PC-9 (cell line): ENCODE results near the gene RCSD1. TPM values are rescaled to one million over a fixed set of nuclear protein-coding genes. Genes with fewer than 3 reads are reported as not detected.

Experiments used
- BruUV-seq: library from RNA; stranded (reverse); fragments of 400-500 nt; replicated peaks from 2 replicates; lab custom pipeline; 2021; lab: Mats Ljungman, UMichigan
- CTCF ChIA-PET: fragments of 300-600 bp; sonication (Branson Sonifier 250); formaldehyde crosslinking; loops from one replicate; lab custom pipeline; 2022; ENCODE audit warnings: antibody characterized with exemption; lab: Charles Lee
- POLR2A ChIA-PET: fragments of 300-600 bp; sonication (Branson Sonifier 250); formaldehyde crosslinking; loops from one replicate; lab custom pipeline; 2022; ENCODE audit warnings: antibody characterized with exemption; ENCODE audit not compliant: unreplicated experiment; lab: Charles Lee
- DNase-seq, 2 experiments: peaks; one replicate each; pipeline versions ENCODE4 v3.0.0 to v3.0.0-alpha.2; 2015 to 2022; ENCODE audit warnings: mixed read lengths in 1 of 2
- H2AFZ ChIP-seq: fragments of 200-600 bp; sonication (generic); 2 replicates; pipeline ENCODE4 v1.8.1; 2017; ENCODE audit warnings: antibody characterized with exemption
- H3F3A ChIP-seq: fragments of 200-600 bp; sonication (generic); 2 replicates; pipeline ENCODE4 v1.8.1; 2017; ENCODE audit warnings: antibody characterized with exemption, mild to moderate bottlenecking, low read depth; ENCODE audit not compliant: insufficient read depth
- H3K27ac ChIP-seq: fragments of 200-600 bp; sonication (generic); 2 replicates; pipeline ENCODE4 v1.6.1; 2016; ENCODE audit warnings: mixed run types
- H3K27me3 ChIP-seq: fragments of 200-600 bp; sonication (generic); 2 replicates; pipeline ENCODE4 v1.6.1; 2016; ENCODE audit warnings: low read depth, mixed run types; ENCODE audit not compliant: insufficient read depth
- H3K36me3 ChIP-seq: fragments of 200-600 bp; sonication (generic); 2 replicates; pipeline ENCODE4 v1.6.1; 2016; ENCODE audit warnings: low read depth, mixed run types
- H3K4me1 ChIP-seq: fragments of 200-600 bp; sonication (generic); replicated peaks from 2 replicates; pipeline ENCODE4 v1.6.1; 2016; ENCODE audit warnings: mixed run types; ENCODE audit not compliant: insufficient read depth
- H3K4me2 ChIP-seq: fragments of 200-600 bp; sonication (generic); 2 replicates; pipeline ENCODE4 v1.6.1; 2017; ENCODE audit warnings: mixed run types
- H3K4me3 ChIP-seq: fragments of 200-600 bp; sonication (generic); 2 replicates; pipeline ENCODE4 v1.6.1; 2016; ENCODE audit warnings: mixed run types
- H3K79me2 ChIP-seq: fragments of 200-600 bp; sonication (generic); 2 replicates; pipeline ENCODE4 v1.6.1; 2017; ENCODE audit warnings: low read depth, mixed run types
- H3K9me2 ChIP-seq: fragments of 200-600 bp; sonication (generic); 2 replicates; pipeline ENCODE4 v1.8.1; 2017; ENCODE audit warnings: mild to moderate bottlenecking; ENCODE audit not compliant: insufficient read depth
- H3K9me3 ChIP-seq: fragments of 200-600 bp; sonication (generic); 2 replicates; pipeline ENCODE4 v1.8.1; 2016; ENCODE audit warnings: low read depth; ENCODE audit not compliant: insufficient read depth
- H4K20me1 ChIP-seq: fragments of 200-600 bp; sonication (generic); 2 replicates; pipeline ENCODE4 v1.8.1; 2017; ENCODE audit not compliant: insufficient read depth
- CTCF ChIP-seq: fragments of 200-600 bp; sonication (generic); conservative IDR thresholded peaks from 2 replicates; pipeline ENCODE4 v1.6.1; 2017; ENCODE audit warnings: mixed run types, antibody characterized with exemption, mild to moderate bottlenecking, moderate library complexity
- EZH2 ChIP-seq: fragments of 200-600 bp; sonication (generic); IDR thresholded peaks from 2 replicates; pipeline ENCODE4 v1.8.0; 2017; ENCODE audit warnings: antibody characterized with exemption, low read depth
- intact Hi-C: fragments of 100-400 bp; cut with micrococcal nuclease; formaldehyde crosslinking; loops from one replicate; pipeline ENCODE4 v1.10.0; 2022; ENCODE audit not compliant: unreplicated experiment
- total RNA-seq: library from RNA; stranded (reverse); gene quantifications from 2 replicates; pipeline ENCODE4 v1.2.3, GENCODE V29; 2021

RCSD1 gene
- total RNA-seq, 1 experiment from 2014 or later, result not detected

- Histone ChIP-seq H3K4me3 (no peak overlapping the region), H3K9me3 (no peaks in the 10 kb centered on the region), H3K79me2 (no peaks in the 10 kb centered on the region), H4K20me1 (no peaks in the 10 kb centered on the region), H3K9me2 (no peaks in the 10 kb centered on the region), H2AFZ (no peak overlapping the region), H3F3A (peaks cover 4% of the 10 kb centered on the region; the same call in 1 of the 2 replicates), H3K27me3 (peaks cover 53% of the 10 kb centered on the region), H3K36me3 (no peaks in the 10 kb centered on the region), H3K4me2 (no peak overlapping the region), H3K4me1 (no peaks in the 10 kb centered on the region), H3K27ac (no peak overlapping the region)
- no peak for DNase-seq
- no TSS peak for BruUV-seq
- TF ChIP-seq CTCF (no peak), EZH2 (no peak)
- ChIA-PET POLR2A (no interaction called here), CTCF (no interaction called here)
- intact Hi-C loops, result no loop called here
These were observed 3.4 kb downstream of the RCSD1 start for GRCh38 chr1:167633258-167633944.

- Histone ChIP-seq H3F3A (no peaks in the 10 kb centered on the region), H3K27ac (no peak overlapping the region), H2AFZ (no peak overlapping the region), H3K36me3 (no peaks in the 10 kb centered on the region), H3K4me3 (no peak overlapping the region), H4K20me1 (no peaks in the 10 kb centered on the region), H3K27me3 (peaks cover 44% of the 10 kb centered on the region), H3K79me2 (no peaks in the 10 kb centered on the region), H3K4me1 (no peaks in the 10 kb centered on the region), H3K4me2 (no peak overlapping the region), H3K9me2 (no peaks in the 10 kb centered on the region), H3K9me3 (no peaks in the 10 kb centered on the region)
- ChIA-PET POLR2A (no interaction called here), CTCF (no interaction called here)
- DNase-seq, result peak in 1 of 2 experiments; percentile 56
- intact Hi-C loops, result no loop called here
- TF ChIP-seq CTCF, result no peak
- no peak for TF ChIP-seq EZH2
- BruUV-seq, result no TSS peak
These were observed 4.4 kb downstream of the RCSD1 start for GRCh38 chr1:167634435-167634834.

- TF ChIP-seq EZH2 (no peak), CTCF (no peak)
- Histone ChIP-seq H3K27me3 (peaks cover 40% of the 10 kb centered on the region), H4K20me1 (no peaks in the 10 kb centered on the region), H2AFZ (no peak overlapping the region), H3K4me1 (no peaks in the 10 kb centered on the region), H3K27ac (no peak overlapping the region), H3K9me3 (no peaks in the 10 kb centered on the region), H3K36me3 (no peaks in the 10 kb centered on the region), H3K4me2 (no peak overlapping the region), H3F3A (no peaks in the 10 kb centered on the region), H3K79me2 (no peaks in the 10 kb centered on the region), H3K9me2 (no peaks in the 10 kb centered on the region), H3K4me3 (no peak overlapping the region)
- DNase-seq, result no peak
- POLR2A ChIA-PET, result no interaction called here
- CTCF ChIA-PET, result no interaction called here
- no TSS peak for BruUV-seq
- intact Hi-C loops, result no loop called here
These were observed 5.2 kb downstream of the RCSD1 start for GRCh38 chr1:167635156-167635648.
